ENCODE measurements around the gene CPLANE2.

DNA sequence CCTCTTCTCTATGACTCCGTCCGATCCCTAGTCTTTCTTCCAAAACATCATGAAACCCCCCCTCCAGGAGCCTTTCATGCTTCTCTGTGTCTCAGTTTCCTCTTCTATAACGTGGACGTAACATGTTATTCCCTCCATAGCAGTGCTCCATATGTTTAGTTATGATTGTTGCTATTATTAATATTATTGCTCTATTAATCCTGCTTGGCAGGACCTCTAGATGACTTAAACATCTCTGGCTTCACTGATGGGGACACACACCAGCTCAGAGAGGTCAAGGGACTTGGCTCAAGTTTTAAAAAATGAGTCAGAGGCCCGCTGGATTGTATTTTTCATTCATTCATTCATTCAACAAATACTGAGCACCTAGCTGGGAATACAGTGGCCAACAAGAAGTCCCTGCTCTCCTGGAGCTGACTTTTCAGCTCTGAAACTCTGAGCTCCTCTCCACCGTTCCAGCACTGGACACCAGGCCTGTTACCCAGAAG, 404 bp upstream of the CPLANE2 start:
- TF ChIP-seq, protein P1, sequence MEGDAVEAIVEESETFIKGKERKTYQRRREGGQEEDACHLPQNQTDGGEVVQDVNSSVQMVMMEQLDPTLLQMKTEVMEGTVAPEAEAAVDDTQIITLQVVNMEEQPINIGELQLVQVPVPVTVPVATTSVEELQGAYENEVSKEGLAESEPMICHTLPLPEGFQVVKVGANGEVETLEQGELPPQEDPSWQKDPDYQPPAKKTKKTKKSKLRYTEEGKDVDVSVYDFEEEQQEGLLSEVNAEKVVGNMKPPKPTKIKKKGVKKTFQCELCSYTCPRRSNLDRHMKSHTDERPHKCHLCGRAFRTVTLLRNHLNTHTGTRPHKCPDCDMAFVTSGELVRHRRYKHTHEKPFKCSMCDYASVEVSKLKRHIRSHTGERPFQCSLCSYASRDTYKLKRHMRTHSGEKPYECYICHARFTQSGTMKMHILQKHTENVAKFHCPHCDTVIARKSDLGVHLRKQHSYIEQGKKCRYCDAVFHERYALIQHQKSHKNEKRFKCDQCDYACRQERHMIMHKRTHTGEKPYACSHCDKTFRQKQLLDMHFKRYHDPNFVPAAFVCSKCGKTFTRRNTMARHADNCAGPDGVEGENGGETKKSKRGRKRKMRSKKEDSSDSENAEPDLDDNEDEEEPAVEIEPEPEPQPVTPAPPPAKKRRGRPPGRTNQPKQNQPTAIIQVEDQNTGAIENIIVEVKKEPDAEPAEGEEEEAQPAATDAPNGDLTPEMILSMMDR (IDR thresholded peaks at IDR 0.05): no peak
- no peak for TF ChIP-seq POLR2A (IDR thresholded peaks at IDR 0.05)
- TF ChIP-seq POLR2AphosphoS5 (IDR thresholded peaks at IDR 0.05): no peak
- no peak for TF ChIP-seq EP300 (IDR thresholded peaks at IDR 0.05)

Data from gastroesophageal sphincter (tissue), 3 donors.